D721Med (cell line): ENCODE measurements around the gene CALHM1.

ENCODE experiments used
- DNase-seq: peaks from one replicate; pipeline ENCODE4 v3.0.0; 2011; ENCODE audit warnings: low spot score; ENCODE audit not compliant: insufficient read length
- FAIRE-seq: peaks from 2 replicates; lab custom pipeline; 2011; peaks lifted over from hg19 to GRCh38; lab: Jason Lieb, UNC
- CTCF ChIP-seq: IDR thresholded peaks from 2 replicates; pipeline ENCODE4 v1.5.1; 2012; ENCODE audit warnings: mild to moderate bottlenecking, control low read depth; ENCODE audit not compliant: insufficient read depth; ENCODE audit errors: missing control alignments

The CALHM1 gene

GRCh38 chr10:103463499-103463898 lies 4.8 kb upstream of the CALHM1 start:
- no peak for TF ChIP-seq CTCF
- FAIRE-seq (no peak), DNase-seq (no peak)

- no peak for FAIRE-seq
- TF ChIP-seq CTCF = no peak
- DNase-seq = no peak
These were observed 915 bp upstream of the CALHM1 start for GRCh38 chr10:103459615-103460014.

GRCh38 chr10:103457896-103458583 lies 660 bp downstream of the CALHM1 start:
- DNase-seq (no peak), FAIRE-seq (no peak)
- no peak for TF ChIP-seq CTCF

GRCh38 chr10:103457176-103457712 lies 1.5 kb downstream of the CALHM1 start:
- DNase-seq (no peak), FAIRE-seq (no peak)
- TF ChIP-seq CTCF = no peak

- TF ChIP-seq CTCF = no peak
- DNase-seq (no peak), FAIRE-seq (no peak)
These were observed 2.5 kb downstream of the CALHM1 start for GRCh38 chr10:103456074-103456660.

- FAIRE-seq (no peak), DNase-seq (no peak)
- TF ChIP-seq CTCF = no peak
These were observed 3.5 kb downstream of the CALHM1 start for GRCh38 chr10:103455235-103455634.

GRCh38 chr10:103454026-103454425 lies 4.7 kb downstream of the CALHM1 start:
- no peak for TF ChIP-seq CTCF
- FAIRE-seq (no peak), DNase-seq (no peak)
